Measurements from ENCODE around the gene FLOT1.

- TF ChIP-seq, protein P1, sequence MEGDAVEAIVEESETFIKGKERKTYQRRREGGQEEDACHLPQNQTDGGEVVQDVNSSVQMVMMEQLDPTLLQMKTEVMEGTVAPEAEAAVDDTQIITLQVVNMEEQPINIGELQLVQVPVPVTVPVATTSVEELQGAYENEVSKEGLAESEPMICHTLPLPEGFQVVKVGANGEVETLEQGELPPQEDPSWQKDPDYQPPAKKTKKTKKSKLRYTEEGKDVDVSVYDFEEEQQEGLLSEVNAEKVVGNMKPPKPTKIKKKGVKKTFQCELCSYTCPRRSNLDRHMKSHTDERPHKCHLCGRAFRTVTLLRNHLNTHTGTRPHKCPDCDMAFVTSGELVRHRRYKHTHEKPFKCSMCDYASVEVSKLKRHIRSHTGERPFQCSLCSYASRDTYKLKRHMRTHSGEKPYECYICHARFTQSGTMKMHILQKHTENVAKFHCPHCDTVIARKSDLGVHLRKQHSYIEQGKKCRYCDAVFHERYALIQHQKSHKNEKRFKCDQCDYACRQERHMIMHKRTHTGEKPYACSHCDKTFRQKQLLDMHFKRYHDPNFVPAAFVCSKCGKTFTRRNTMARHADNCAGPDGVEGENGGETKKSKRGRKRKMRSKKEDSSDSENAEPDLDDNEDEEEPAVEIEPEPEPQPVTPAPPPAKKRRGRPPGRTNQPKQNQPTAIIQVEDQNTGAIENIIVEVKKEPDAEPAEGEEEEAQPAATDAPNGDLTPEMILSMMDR (IDR thresholded peaks at IDR 0.05; ENCODE audit: low read length): no peak
- no peak for TF ChIP-seq EZH2 (IDR thresholded peaks at IDR 0.05; ENCODE audit: borderline replicate concordance, low read length)
Observed at GRCh38 chr6:30684386-30685156, 57.9 kb downstream of the FLOT1 start.

All from OCI-LY1 (cell line).